Naive thymus-derived CD8-positive, alpha-beta T cell (primary cell): ENCODE results near the gene GOLGA6L10. TPM values are rescaled to one million over a fixed set of nuclear protein-coding genes. Genes with fewer than 3 reads are reported as not detected.
"Not testable (repeated sequence)": the region's sequence is repeated elsewhere in the genome, so short reads cannot be mapped to it uniquely, and the experiment has no call there.

Source experiments
- ATAC-seq, 2 donors: fragments of 150-1000 bp; cut with Tn5 transposase in 1 of 2; sonication (Bioruptor Pico), chemical (Tn5 transposase) in 1 of 2; 1 replicate in 1 of 2; 2 replicates in 1 of 2; pipeline ENCODE4 v1.10.0; 2021; ENCODE audit warnings: mild to moderate bottlenecking in 2 of 2, moderate library complexity in 2 of 2
- POLR2A ChIA-PET: fragments of 350-600 bp; sonication (Branson Sonifier 250); formaldehyde crosslinking; loops from one replicate; lab custom pipeline; 2021; ENCODE audit warnings: antibody characterized with exemption; lab: Charles Lee
- DNase-seq, 10 donors: peaks; one replicate each; pipeline versions ENCODE4 v3.0.0 to v3.0.0-alpha.2; 2020 to 2022
- H3K27ac Mint-ChIP-seq, 10 donors: one replicate each; pipeline ENCODE4 v1.8.0; 2020 to 2022; ENCODE audit warnings: mild to moderate bottlenecking in 10 of 10, mixed read lengths in 10 of 10, moderate library complexity in 4 of 10, inconsistent platforms in 1 of 10
- H3K27me3 Mint-ChIP-seq, 5 donors: one replicate each; pipeline ENCODE4 v1.8.0; 2021 to 2022; ENCODE audit warnings: mixed read lengths in 5 of 5
- H3K36me3 Mint-ChIP-seq, 3 donors: one replicate each; pipeline ENCODE4 v1.8.0; 2020 to 2022; ENCODE audit warnings: mixed read lengths in 3 of 3, mild to moderate bottlenecking in 2 of 3, inconsistent platforms in 1 of 3
- H3K4me1 Mint-ChIP-seq, 4 donors: one replicate each; pipeline ENCODE4 v1.8.0; 2021 to 2022; ENCODE audit warnings: mixed read lengths in 4 of 4
- H3K4me3 Mint-ChIP-seq, 10 donors: one replicate each; pipeline ENCODE4 v1.8.0; 2020 to 2022; ENCODE audit warnings: mild to moderate bottlenecking in 10 of 10, mixed read lengths in 10 of 10, moderate library complexity in 6 of 10, inconsistent platforms in 1 of 10
- H3K9me3 Mint-ChIP-seq, 9 donors: one replicate each; pipeline ENCODE4 v1.8.0; 2020 to 2022; ENCODE audit warnings: mixed read lengths in 9 of 9, mild to moderate bottlenecking in 3 of 9, inconsistent platforms in 1 of 9, moderate library complexity in 1 of 9
- polyA plus RNA-seq, 3 donors: library from polyadenylated mRNA; unstranded; fragments of 300-500 nt; fragmentation: Illumina TruSeq; gene quantifications; one replicate each; pipeline ENCODE4 v1.2.3, GENCODE V29; 2021
- total RNA-seq, 8 experiments: library from RNA in 2 of 8; stranded (reverse) in 2 of 8; gene quantifications; one replicate each; pipeline ENCODE4 v1.2.3 and lab custom pipeline; 2021 to 2026

Gene GOLGA6L10
- total and polyA plus RNA-seq, 5 experiments from 2014 or later = 0.05 to 4.7 (median 2.1) TPM; not detected in 1

- H3K27ac Mint-ChIP-seq, H3K9me3 Mint-ChIP-seq, H3K4me3 Mint-ChIP-seq, POLR2A ChIA-PET, H3K36me3 Mint-ChIP-seq, H3K4me1 Mint-ChIP-seq, H3K27me3 Mint-ChIP-seq: not testable (repeated sequence)
- peak in 8 of 10 donors; percentile 5 to 51 (median 38) for DNase-seq
- peak; percentile 91 to 98 for ATAC-seq
Measured at GRCh38 chr15:82365692-82366323, 16.5 kb upstream of the GOLGA6L10 start.

GRCh38 chr15:82364548-82364947 lies 15.3 kb upstream of the GOLGA6L10 start:
- POLR2A ChIA-PET, DNase-seq, H3K4me1 Mint-ChIP-seq, H3K27me3 Mint-ChIP-seq, H3K36me3 Mint-ChIP-seq, ATAC-seq, H3K4me3 Mint-ChIP-seq, H3K9me3 Mint-ChIP-seq, H3K27ac Mint-ChIP-seq: not testable (repeated sequence)

- H3K4me1 Mint-ChIP-seq, H3K36me3 Mint-ChIP-seq, ATAC-seq, POLR2A ChIA-PET, DNase-seq, H3K27me3 Mint-ChIP-seq, H3K9me3 Mint-ChIP-seq, H3K27ac Mint-ChIP-seq, H3K4me3 Mint-ChIP-seq: not testable (repeated sequence)
Measured at GRCh38 chr15:82362790-82363189, 13.5 kb upstream of the GOLGA6L10 start.

- H3K27ac Mint-ChIP-seq, H3K36me3 Mint-ChIP-seq, H3K4me1 Mint-ChIP-seq, DNase-seq, ATAC-seq, H3K27me3 Mint-ChIP-seq, POLR2A ChIA-PET, H3K4me3 Mint-ChIP-seq, H3K9me3 Mint-ChIP-seq: not testable (repeated sequence)
Measured at GRCh38 chr15:82360618-82361017, 11.3 kb upstream of the GOLGA6L10 start.

- H3K27ac Mint-ChIP-seq, POLR2A ChIA-PET, H3K9me3 Mint-ChIP-seq, H3K4me1 Mint-ChIP-seq, H3K36me3 Mint-ChIP-seq, H3K4me3 Mint-ChIP-seq, ATAC-seq, H3K27me3 Mint-ChIP-seq: not testable (repeated sequence)
- peak in 2 of 10 donors; percentile 37 to 46 for DNase-seq
Measured at GRCh38 chr15:82355055-82355454, 5.8 kb upstream of the GOLGA6L10 start.

GRCh38 chr15:82354546-82354945 lies 5.3 kb upstream of the GOLGA6L10 start:
- H3K9me3 Mint-ChIP-seq, H3K4me1 Mint-ChIP-seq, H3K4me3 Mint-ChIP-seq, H3K27ac Mint-ChIP-seq, ATAC-seq, H3K27me3 Mint-ChIP-seq, H3K36me3 Mint-ChIP-seq, POLR2A ChIA-PET: not testable (repeated sequence)
- peak in 3 of 10 donors; percentile 23 to 48 (median 40) for DNase-seq

GRCh38 chr15:82347645-82348044 lies 1.6 kb downstream of the GOLGA6L10 start:
- H3K4me1 Mint-ChIP-seq, H3K36me3 Mint-ChIP-seq, POLR2A ChIA-PET, ATAC-seq, DNase-seq, H3K4me3 Mint-ChIP-seq, H3K9me3 Mint-ChIP-seq, H3K27ac Mint-ChIP-seq, H3K27me3 Mint-ChIP-seq: not testable (repeated sequence)

GRCh38 chr15:82345176-82345575 lies 4.1 kb downstream of the GOLGA6L10 start:
- peak in 1 of 10 donors; percentile 59 for DNase-seq
- H3K36me3 Mint-ChIP-seq, H3K27ac Mint-ChIP-seq, H3K9me3 Mint-ChIP-seq, H3K4me3 Mint-ChIP-seq, ATAC-seq, H3K27me3 Mint-ChIP-seq, POLR2A ChIA-PET, H3K4me1 Mint-ChIP-seq: not testable (repeated sequence)

- H3K27me3 Mint-ChIP-seq, H3K4me3 Mint-ChIP-seq, H3K27ac Mint-ChIP-seq, H3K4me1 Mint-ChIP-seq, POLR2A ChIA-PET, H3K36me3 Mint-ChIP-seq, H3K9me3 Mint-ChIP-seq, ATAC-seq: not testable (repeated sequence)
- peak in 1 of 10 donors; percentile 45 for DNase-seq
Measured at GRCh38 chr15:82344421-82344820, 4.9 kb downstream of the GOLGA6L10 start.

GRCh38 chr15:82343851-82344250 lies 5.4 kb downstream of the GOLGA6L10 start:
- H3K36me3 Mint-ChIP-seq, POLR2A ChIA-PET, H3K4me1 Mint-ChIP-seq, H3K4me3 Mint-ChIP-seq, ATAC-seq, H3K9me3 Mint-ChIP-seq, H3K27ac Mint-ChIP-seq, H3K27me3 Mint-ChIP-seq: not testable (repeated sequence)
- DNase-seq = peak in 1 of 10 donors; percentile 61

- H3K36me3 Mint-ChIP-seq, ATAC-seq, POLR2A ChIA-PET, H3K9me3 Mint-ChIP-seq, H3K4me3 Mint-ChIP-seq, H3K4me1 Mint-ChIP-seq, H3K27ac Mint-ChIP-seq, H3K27me3 Mint-ChIP-seq: not testable (repeated sequence)
- DNase-seq = peak in 8 of 10 donors; percentile 13 to 50 (median 30)
Measured at GRCh38 chr15:82342632-82343374, 6.5 kb downstream of the GOLGA6L10 start.

GRCh38 chr15:82338573-82338972 lies 10.7 kb downstream of the GOLGA6L10 start:
- H3K4me1 Mint-ChIP-seq, H3K36me3 Mint-ChIP-seq, POLR2A ChIA-PET, H3K4me3 Mint-ChIP-seq, H3K27ac Mint-ChIP-seq, ATAC-seq, DNase-seq, H3K9me3 Mint-ChIP-seq, H3K27me3 Mint-ChIP-seq: not testable (repeated sequence)

- POLR2A ChIA-PET, H3K9me3 Mint-ChIP-seq, H3K27me3 Mint-ChIP-seq, ATAC-seq, H3K4me3 Mint-ChIP-seq, DNase-seq, H3K4me1 Mint-ChIP-seq, H3K36me3 Mint-ChIP-seq: not testable (repeated sequence)
- H3K27ac Mint-ChIP-seq = peak overlapping the region in 1 of 10 donors; percentile 38
Measured at GRCh38 chr15:82338053-82338452, 11.2 kb downstream of the GOLGA6L10 start.
